HepG2 (cell line): ENCODE measurements around the gene RAB33A. TPM values are rescaled to one million over a fixed set of nuclear protein-coding genes. Genes with fewer than 3 reads are reported as not detected.

Source experiments
- ATAC-seq: fragments of 200-7000 bp; cut with Tn5 transposase; 3 replicates; pipeline ENCODE4 v1.9.1; 2020; ENCODE audit warnings: mild to moderate bottlenecking, moderate library complexity
- BruUV-seq: library from RNA; stranded (reverse); fragments of 400-500 nt; replicated peaks from 2 replicates; lab custom pipeline; 2021; lab: Mats Ljungman, UMichigan
- CTCF ChIA-PET: fragments of 300-600 bp; formaldehyde crosslinking; extraction: SDS; loops from one replicate; lab custom pipeline; 2021; ENCODE audit warnings: low total read pairs, inconsistent platforms, low intra/inter-chr PET ratio; lab: Yijun Ruan, JAX
- POLR2A ChIA-PET: fragments of 350-600 bp; sonication (Branson Sonifier 250); formaldehyde crosslinking; loops from one replicate; lab custom pipeline; 2020; ENCODE audit warnings: antibody characterized with exemption, inconsistent platforms; lab: Yijun Ruan, JAX
- DNase-seq: peaks from one replicate; pipeline ENCODE4 v3.0.0-alpha.2; 2015; ENCODE audit warnings: low spot score
- FAIRE-seq: peaks from 3 replicates; lab custom pipeline; 2011; peaks lifted over from hg19 to GRCh38; lab: Jason Lieb, UNC
- H2AFZ ChIP-seq: one replicate; pipeline ENCODE4 v1.6.1; 2011; ENCODE audit warnings: low read length, inconsistent platforms
- H3K27ac ChIP-seq: fragments of 300-600 bp; 3 replicates; pipeline ENCODE4 v1.8.0; 2011; ENCODE audit warnings: mixed run types, mild to moderate bottlenecking, mixed read lengths, low read length, inconsistent platforms; ENCODE audit not compliant: insufficient read depth; ENCODE audit errors: extremely low read length
- H3K27me3 ChIP-seq, 2 experiments: fragments of 200-600 bp in 1 of 2; 2 replicates in 1 of 2; 3 replicates in 1 of 2; pipeline versions ENCODE4 v1.6.0 to v1.8.0; 2011; ENCODE audit warnings: low read length in 2 of 2, mild to moderate bottlenecking in 2 of 2, moderate library complexity in 2 of 2, inconsistent platforms in 1 of 2; ENCODE audit not compliant: insufficient read depth in 2 of 2, control insufficient read depth in 1 of 2
- H3K36me3 ChIP-seq, 2 experiments: fragments of 200-600 bp in 1 of 2; replicated peaks in 1 of 2; 2 replicates in 1 of 2; 3 replicates in 1 of 2; pipeline versions ENCODE4 v1.5.1 to v1.8.0; 2011; ENCODE audit warnings: low read length in 2 of 2, inconsistent platforms in 1 of 2; ENCODE audit not compliant: insufficient read depth in 2 of 2, control insufficient read depth in 1 of 2
- H3K4me1 ChIP-seq: 2 replicates; pipeline ENCODE4 v1.5.1; 2012; ENCODE audit warnings: low read length, inconsistent platforms; ENCODE audit not compliant: insufficient read depth
- H3K4me2 ChIP-seq: 2 replicates; pipeline ENCODE4 v1.6.0; 2011; ENCODE audit warnings: low read depth, low read length, inconsistent platforms
- H3K4me3 ChIP-seq, 3 experiments: fragments of 200-600 bp in 1 of 3; sonication (generic), shearing (Covaris generic) in 1 of 3; replicated peaks in 1 of 3; 2 replicates each; pipeline ENCODE4 v1.5.1; 2011 to 2016; ENCODE audit warnings: low read length in 3 of 3, inconsistent platforms in 2 of 3, low read depth in 2 of 3, mild to moderate bottlenecking in 2 of 3, control low read depth in 1 of 3, mixed read lengths in 1 of 3; ENCODE audit not compliant: insufficient read depth in 1 of 3
- H3K79me2 ChIP-seq: one replicate; pipeline ENCODE4 v1.6.1; 2011; ENCODE audit warnings: low read length, inconsistent platforms; ENCODE audit not compliant: insufficient read depth
- H3K9ac ChIP-seq: 2 replicates; pipeline ENCODE4 v1.6.0; 2011; ENCODE audit warnings: mild to moderate bottlenecking, low read depth, low read length, inconsistent platforms; ENCODE audit not compliant: insufficient read depth
- H3K9me3 ChIP-seq: 2 replicates; pipeline ENCODE4 v1.5.1; 2012; ENCODE audit warnings: mild to moderate bottlenecking, low read length
- H4K20me1 ChIP-seq: 2 replicates; pipeline ENCODE4 v1.6.0; 2011; ENCODE audit warnings: inconsistent platforms, mild to moderate bottlenecking, low read length, moderate library complexity; ENCODE audit not compliant: insufficient read depth
- GZF1 ChIP-seq: sonication (generic); formaldehyde crosslinking; IDR thresholded peaks from 2 replicates; pipeline ENCODE4 v1.5.1; 2020; ENCODE audit warnings: mild to moderate bottlenecking, missing genetic modification reagents
- HNF4A ChIP-seq: sonication (generic); formaldehyde crosslinking; IDR thresholded peaks from 2 replicates; pipeline ENCODE4 v1.4.0; 2020; ENCODE audit warnings: missing genetic modification reagents
- HNRNPK ChIP-seq: fragments of 200-400 bp; formaldehyde crosslinking; IDR thresholded peaks from 2 replicates; pipeline ENCODE4 v1.6.1; 2018; ENCODE audit warnings: low read length, low read depth, moderate library complexity, mild to moderate bottlenecking; ENCODE audit not compliant: poor library complexity, severe bottlenecking
- MAZ ChIP-seq, 2 experiments: sonication (generic) in 1 of 2; formaldehyde crosslinking in 1 of 2; IDR thresholded peaks; 2 replicates each; pipeline versions ENCODE4 v1.5.0 to v1.6.1; 2012 to 2020; ENCODE audit warnings: low read depth in 2 of 2, mild to moderate bottlenecking in 2 of 2, borderline replicate concordance in 1 of 2, improper control_type of control experiment in 1 of 2, low read length in 1 of 2, missing genetic modification reagents in 1 of 2, moderate library complexity in 1 of 2
- MIXL1 ChIP-seq: IDR thresholded peaks from 2 replicates; pipeline ENCODE4 v1.6.1; 2016
- RAD21 ChIP-seq: fragments of 450-650 bp; formaldehyde crosslinking; IDR thresholded peaks from 2 replicates; pipeline ENCODE4 v1.5.0; 2020; ENCODE audit warnings: mild to moderate bottlenecking
- SATB2 ChIP-seq: sonication (generic); formaldehyde crosslinking; IDR thresholded peaks from 2 replicates; pipeline ENCODE4 v1.5.0; 2020; ENCODE audit warnings: missing genetic modification reagents
- TARDBP ChIP-seq: sonication (generic); formaldehyde crosslinking; IDR thresholded peaks from 2 replicates; pipeline ENCODE4 v1.8.0; 2022; ENCODE audit warnings: mild to moderate bottlenecking, missing genetic modification reagents
- TEAD3 ChIP-seq: optimal IDR thresholded peaks from 2 replicates; pipeline ENCODE3; 2016; ENCODE audit warnings: borderline replicate concordance
- ZNF451 ChIP-seq: sonication (generic); formaldehyde crosslinking; IDR thresholded peaks from 2 replicates; pipeline ENCODE4 v1.5.0; 2020; ENCODE audit warnings: mild to moderate bottlenecking, missing genetic modification reagents
- ZNF720 ChIP-seq: sonication (generic); formaldehyde crosslinking; IDR thresholded peaks from 2 replicates; pipeline ENCODE4 v1.4.0; 2020; ENCODE audit warnings: missing genetic modification reagents
- ZNF790 ChIP-seq: sonication (generic); formaldehyde crosslinking; IDR thresholded peaks from 2 replicates; pipeline ENCODE4 v1.8.0; 2022; ENCODE audit warnings: missing genetic modification reagents, mild to moderate bottlenecking, borderline replicate concordance
- WGBS: methylation state at CpG from one replicate; pipeline ENCODE4 v1.1.6; 2017; ENCODE audit warnings: low lambda C conversion rate; 5-methylcytosine and 5-hydroxymethylcytosine counted together
- in situ Hi-C: cut with HindIII; loops from 2 replicates; pipeline ENCODE4 v1.10.0; 2017; ENCODE audit warnings: low pct_unique_long_range_greater_than_20kb; ENCODE audit not compliant: extremely low pct_ligation_motif_present
- intact Hi-C: fragments of 100-400 bp; cut with micrococcal nuclease; formaldehyde crosslinking; loops from one replicate; pipeline ENCODE4 v1.10.0; 2022; ENCODE audit not compliant: unreplicated experiment
- polyA plus RNA-seq, 8 experiments: library from polyadenylated mRNA; depleted of rRNA in 3 of 8; stranded (reverse) in 7 of 8; unstranded in 1 of 8; fragments of >200 nt; fragmentation: Illumina TruSeq in 4 of 8; extraction: Trizol in 4 of 8; gene quantifications; 2 replicates each; pipeline versions ENCODE4 v1.2.1 to v1.2.3, GENCODE V29; 2011 to 2016; ENCODE audit warnings: low read depth in 4 of 8, missing spikeins in 1 of 8, mixed read lengths in 1 of 8; ENCODE audit not compliant: insufficient read depth in 1 of 8
- total RNA-seq, 5 experiments: library from RNA; depleted of rRNA; stranded (reverse); fragments of >200 nt; fragmentation: Illumina TruSeq; extraction: Trizol; gene quantifications; 2 replicates each; pipeline ENCODE4 v1.2.3, GENCODE V29; 2016; ENCODE audit warnings: low read depth in 1 of 5
- TF ChIP-seq, protein P1 (sequence below): sonication (generic); formaldehyde crosslinking; conservative IDR thresholded peaks from 2 replicates; pipeline ENCODE4 v1.8.0; 2022; ENCODE audit warnings: low read depth, missing genetic modification reagents
- TF ChIP-seq, protein P2 (sequence below): sonication (generic); formaldehyde crosslinking; IDR thresholded peaks from 2 replicates; pipeline ENCODE4 v1.9.0; 2022; ENCODE audit warnings: low read depth, missing genetic modification reagents

Gene RAB33A
- total and polyA plus RNA-seq, 2 of the 13 experiments (the other 11 are each of a cell fraction or from before 2014, with no cell fraction given) = 0.26 TPM; not detected in 1

DNA sequence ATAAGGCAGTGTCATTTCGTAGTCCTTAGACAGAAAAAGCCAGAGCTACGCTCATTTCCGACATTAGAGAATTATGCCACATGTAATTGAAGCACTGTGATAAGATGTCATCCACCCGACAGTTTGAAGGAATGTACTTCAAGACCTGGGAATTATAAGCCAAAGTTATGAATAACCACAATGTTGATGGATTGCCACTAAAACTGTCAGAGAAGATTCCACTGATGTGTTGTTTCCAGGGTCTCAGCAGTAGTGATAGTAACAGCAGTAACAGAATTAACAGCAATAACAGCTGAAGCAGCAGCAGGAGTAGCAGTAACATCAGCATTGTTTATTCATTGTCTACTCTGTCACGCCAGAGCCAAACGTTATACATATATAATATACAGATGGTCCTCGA lies 24.7 kb downstream of the RAB33A start:
- intact Hi-C loops = no loop called here
- H3K4me1 ChIP-seq = peaks cover 13% of the 10 kb centered on the region
- no peak for DNase-seq
- ChIA-PET POLR2A (no interaction called here), CTCF (no interaction called here)
- BruUV-seq = no TSS peak
- no peak overlapping the region for H2AFZ ChIP-seq
- H3K79me2 ChIP-seq = no peaks in the 10 kb centered on the region
- H3K4me3 ChIP-seq = no peak overlapping the region
- H3K27ac ChIP-seq = no peak overlapping the region
- no peaks in the 10 kb centered on the region for H3K27me3 ChIP-seq
- H3K36me3 ChIP-seq = no peaks in the 10 kb centered on the region
- ATAC-seq = no peak
- H3K9ac ChIP-seq = no peak overlapping the region
- H3K9me3 ChIP-seq = no peaks in the 10 kb centered on the region
- FAIRE-seq = no peak
- no peaks in the 10 kb centered on the region for H4K20me1 ChIP-seq
- no peak overlapping the region for H3K4me2 ChIP-seq
- in situ Hi-C loops = no loop called here
- WGBS = 81% methylated on average over 7 of the region's 7 CpGs
- TF ChIP-seq ZNF790 (no peak), GZF1 (CRISPR knock-in tag) (no peak), HNRNPK (no peak), TARDBP (CRISPR knock-in tag) (no peak), ZNF451 (CRISPR knock-in tag) (no peak), SATB2 (CRISPR knock-in tag) (no peak), TEAD3 (CRISPR knock-in tag) (no peak)
- TF ChIP-seq, protein P1, sequence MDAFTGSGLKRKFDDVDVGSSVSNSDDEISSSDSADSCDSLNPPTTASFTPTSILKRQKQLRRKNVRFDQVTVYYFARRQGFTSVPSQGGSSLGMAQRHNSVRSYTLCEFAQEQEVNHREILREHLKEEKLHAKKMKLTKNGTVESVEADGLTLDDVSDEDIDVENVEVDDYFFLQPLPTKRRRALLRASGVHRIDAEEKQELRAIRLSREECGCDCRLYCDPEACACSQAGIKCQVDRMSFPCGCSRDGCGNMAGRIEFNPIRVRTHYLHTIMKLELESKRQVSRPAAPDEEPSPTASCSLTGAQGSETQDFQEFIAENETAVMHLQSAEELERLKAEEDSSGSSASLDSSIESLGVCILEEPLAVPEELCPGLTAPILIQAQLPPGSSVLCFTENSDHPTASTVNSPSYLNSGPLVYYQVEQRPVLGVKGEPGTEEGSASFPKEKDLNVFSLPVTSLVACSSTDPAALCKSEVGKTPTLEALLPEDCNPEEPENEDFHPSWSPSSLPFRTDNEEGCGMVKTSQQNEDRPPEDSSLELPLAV (CRISPR knock-in tag) = no peak

DNA sequence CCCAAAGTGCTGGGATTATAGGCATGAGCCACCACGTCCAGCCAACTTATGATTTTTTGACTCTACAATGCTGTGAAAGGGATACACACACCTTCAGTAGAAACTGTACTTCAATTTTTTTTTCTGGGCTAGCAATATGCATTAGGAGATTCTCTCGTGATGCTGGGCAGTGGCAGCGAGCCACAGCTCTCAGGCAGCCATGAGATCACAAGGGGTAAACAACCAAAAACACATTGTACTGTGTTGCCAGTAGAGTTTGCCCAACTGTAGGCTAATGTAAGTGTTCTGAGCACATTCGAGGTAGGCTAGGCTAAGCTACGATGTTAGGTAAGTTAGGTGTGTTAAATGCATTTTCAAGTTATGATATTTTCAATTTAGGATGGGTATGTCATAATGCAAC lies 25.7 kb downstream of the RAB33A start:
- TF ChIP-seq RAD21 (CRISPR knock-in tag) = no peak
- TF ChIP-seq HNF4A (CRISPR knock-in tag) = no peak
- no peak for TF ChIP-seq MIXL1 (CRISPR knock-in tag)
- TF ChIP-seq, protein P2, sequence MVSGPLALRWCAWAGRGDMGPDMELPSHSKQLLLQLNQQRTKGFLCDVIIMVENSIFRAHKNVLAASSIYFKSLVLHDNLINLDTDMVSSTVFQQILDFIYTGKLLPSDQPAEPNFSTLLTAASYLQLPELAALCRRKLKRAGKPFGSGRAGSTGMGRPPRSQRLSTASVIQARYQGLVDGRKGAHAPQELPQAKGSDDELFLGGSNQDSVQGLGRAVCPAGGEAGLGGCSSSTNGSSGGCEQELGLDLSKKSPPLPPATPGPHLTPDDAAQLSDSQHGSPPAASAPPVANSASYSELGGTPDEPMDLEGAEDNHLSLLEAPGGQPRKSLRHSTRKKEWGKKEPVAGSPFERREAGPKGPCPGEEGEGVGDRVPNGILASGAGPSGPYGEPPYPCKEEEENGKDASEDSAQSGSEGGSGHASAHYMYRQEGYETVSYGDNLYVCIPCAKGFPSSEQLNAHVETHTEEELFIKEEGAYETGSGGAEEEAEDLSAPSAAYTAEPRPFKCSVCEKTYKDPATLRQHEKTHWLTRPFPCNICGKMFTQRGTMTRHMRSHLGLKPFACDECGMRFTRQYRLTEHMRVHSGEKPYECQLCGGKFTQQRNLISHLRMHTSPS (CRISPR knock-in tag) = no peak
- TF ChIP-seq MAZ (IDR thresholded peaks at IDR 0.05; ENCODE audit: borderline replicate concordance, low read depth, low read length) = no peak
- TF ChIP-seq MAZ (CRISPR knock-in tag; IDR thresholded peaks at IDR 0.05; ENCODE audit: low read depth) = no peak
- TF ChIP-seq ZNF720 (CRISPR knock-in tag) = no peak
- TF ChIP-seq, all 625 proteins: peak for 0
- ChIA-PET POLR2A (no interaction called here), CTCF (no interaction called here)
- no peaks in the 10 kb centered on the region for H3K9me3 ChIP-seq
- H2AFZ ChIP-seq = no peak overlapping the region
- in situ Hi-C loops = no loop called here
- H3K4me3 ChIP-seq = no peak overlapping the region
- DNase-seq = no peak
- intact Hi-C loops = no loop called here
- no peaks in the 10 kb centered on the region for H3K79me2 ChIP-seq
- peaks cover 13% of the 10 kb centered on the region for H3K4me1 ChIP-seq
- BruUV-seq = no TSS peak
- H4K20me1 ChIP-seq = no peaks in the 10 kb centered on the region
- WGBS = 79% methylated on average over 3 of the region's 5 CpGs
- H3K27ac ChIP-seq = no peak overlapping the region
- no peak overlapping the region for H3K4me2 ChIP-seq
- ATAC-seq = no peak
- H3K27me3 ChIP-seq = no peaks in the 10 kb centered on the region
- H3K36me3 ChIP-seq = no peaks in the 10 kb centered on the region
- no peak overlapping the region for H3K9ac ChIP-seq
- FAIRE-seq = no peak
